Uterus (tissue), 2 donors: ENCODE measurements around the gene SFXN5.

ENCODE experiments used
- POLR2A ChIP-seq, 2 donors: fragments of 450-650 bp; IDR thresholded peaks; one replicate each; pipeline ENCODE4 v1.6.1; 2016; ENCODE audit warnings: antibody characterized with exemption in 2 of 2, mild to moderate bottlenecking in 1 of 2, moderate library complexity in 1 of 2
- TF ChIP-seq, protein P1 (sequence below), 4 experiments: fragments of 200-600 bp in 2 of 4; fragments of 450-650 bp in 2 of 4; sonication (generic) in 2 of 4; IDR thresholded peaks; one replicate each; pipeline ENCODE4 v1.5.1; 2016 to 2019; ENCODE audit warnings: antibody characterized with exemption in 4 of 4, mild to moderate bottlenecking in 2 of 4, moderate library complexity in 1 of 4

DNA sequence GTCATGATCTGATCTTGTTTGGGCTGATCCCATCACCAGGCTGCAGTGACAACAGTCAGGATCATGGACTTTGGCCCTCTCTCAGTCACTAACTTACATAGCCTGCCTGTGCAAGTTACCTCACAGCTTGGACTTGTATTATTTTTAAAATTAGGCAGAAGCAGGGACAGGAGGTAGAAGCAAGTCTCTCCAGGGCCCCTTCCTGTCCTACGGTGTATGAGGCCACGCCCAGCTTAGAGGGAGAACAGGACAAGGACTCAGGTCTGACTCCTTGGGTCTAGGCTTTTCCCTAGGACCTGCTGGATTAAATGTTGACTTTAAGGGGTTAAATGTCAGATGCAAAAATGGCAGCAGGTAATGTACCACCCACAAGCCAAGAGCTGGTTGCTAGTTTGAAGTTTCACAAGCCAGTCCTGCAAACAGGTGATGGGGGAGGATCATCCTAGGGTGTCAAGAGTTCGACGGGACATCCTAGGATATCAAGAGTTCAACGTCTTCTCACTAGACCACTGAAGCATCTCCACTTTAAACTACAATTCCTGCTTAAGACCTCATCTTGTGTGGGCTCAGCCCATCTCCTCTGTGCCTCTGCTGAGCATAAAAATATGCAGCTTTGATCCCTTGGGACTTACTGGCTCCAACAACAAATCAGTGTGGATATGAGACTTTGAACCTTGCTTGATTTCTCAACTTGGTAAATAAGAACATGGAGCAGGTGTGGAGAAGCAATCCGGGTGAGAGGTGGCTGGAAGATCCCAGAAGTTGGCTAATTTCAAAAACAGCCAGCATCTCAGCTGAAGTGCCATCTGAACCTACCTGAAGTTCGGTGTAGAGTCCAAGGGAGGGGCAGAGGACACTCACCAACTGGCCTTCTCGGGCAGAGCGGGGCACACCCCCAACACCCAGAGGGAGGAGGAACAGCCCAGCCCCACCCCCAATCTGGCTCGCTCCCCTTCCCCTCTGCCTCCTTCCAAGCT, 39.5 kb downstream of the SFXN5 start:
- TF ChIP-seq POLR2A (IDR thresholded peaks at IDR 0.05), result no peak
- TF ChIP-seq, protein P1, sequence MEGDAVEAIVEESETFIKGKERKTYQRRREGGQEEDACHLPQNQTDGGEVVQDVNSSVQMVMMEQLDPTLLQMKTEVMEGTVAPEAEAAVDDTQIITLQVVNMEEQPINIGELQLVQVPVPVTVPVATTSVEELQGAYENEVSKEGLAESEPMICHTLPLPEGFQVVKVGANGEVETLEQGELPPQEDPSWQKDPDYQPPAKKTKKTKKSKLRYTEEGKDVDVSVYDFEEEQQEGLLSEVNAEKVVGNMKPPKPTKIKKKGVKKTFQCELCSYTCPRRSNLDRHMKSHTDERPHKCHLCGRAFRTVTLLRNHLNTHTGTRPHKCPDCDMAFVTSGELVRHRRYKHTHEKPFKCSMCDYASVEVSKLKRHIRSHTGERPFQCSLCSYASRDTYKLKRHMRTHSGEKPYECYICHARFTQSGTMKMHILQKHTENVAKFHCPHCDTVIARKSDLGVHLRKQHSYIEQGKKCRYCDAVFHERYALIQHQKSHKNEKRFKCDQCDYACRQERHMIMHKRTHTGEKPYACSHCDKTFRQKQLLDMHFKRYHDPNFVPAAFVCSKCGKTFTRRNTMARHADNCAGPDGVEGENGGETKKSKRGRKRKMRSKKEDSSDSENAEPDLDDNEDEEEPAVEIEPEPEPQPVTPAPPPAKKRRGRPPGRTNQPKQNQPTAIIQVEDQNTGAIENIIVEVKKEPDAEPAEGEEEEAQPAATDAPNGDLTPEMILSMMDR (IDR thresholded peaks at IDR 0.05), result no peak
